Stimulated activated CD8-positive, alpha-beta memory T cell treated with anti-CD3 and anti-CD28 coated beads, Interleukin-15, amount 100 ng/mL, for 24 hours (primary cell): ENCODE measurements around the gene PALD1.

Experiments
- DNase-seq: peaks from one replicate; pipeline ENCODE4 v3.0.0-alpha.2; 2020; ENCODE audit warnings: low read depth

The PALD1 gene

GRCh38 chr10:70457759-70458305 lies 20.7 kb upstream of the PALD1 start:
- DNase-seq = no peak

GRCh38 chr10:70458329-70459060 lies 20.1 kb upstream of the PALD1 start:
- no peak for DNase-seq

DNA sequence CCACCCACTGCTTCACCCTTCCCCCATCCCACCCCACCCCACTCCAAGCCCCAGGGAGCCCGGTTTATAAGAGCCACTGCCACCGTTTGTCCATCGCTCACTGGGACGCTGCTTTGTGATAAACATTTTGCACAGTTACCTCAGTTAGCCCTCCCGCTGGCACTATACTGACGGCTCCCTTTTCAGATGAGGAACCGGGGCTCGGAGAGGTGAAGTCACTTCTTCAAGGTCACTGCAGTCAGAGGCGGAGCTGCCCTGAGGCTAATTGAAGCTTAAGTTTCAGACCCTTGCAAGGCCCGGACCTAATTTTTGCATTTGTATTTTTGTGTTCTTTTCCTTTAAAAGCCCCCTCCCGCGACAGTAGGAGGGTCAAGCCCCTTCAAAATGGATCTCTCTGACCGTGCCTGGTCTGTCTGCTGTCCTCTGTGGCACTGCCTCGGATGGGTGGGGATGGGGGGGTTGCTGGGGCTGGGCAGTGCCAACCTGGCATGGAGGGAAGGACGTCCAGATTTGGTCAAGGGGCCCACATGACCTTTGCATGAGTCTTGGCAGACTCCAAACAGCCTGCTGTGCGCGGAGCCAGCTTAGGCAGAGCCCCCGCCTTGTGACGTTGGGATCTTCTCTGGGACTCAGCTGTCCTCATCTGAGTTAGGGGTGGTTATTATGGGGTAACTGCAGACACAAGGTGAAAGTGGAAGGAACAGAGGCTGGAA lies 19.4 kb upstream of the PALD1 start:
- DNase-seq = no peak

DNA sequence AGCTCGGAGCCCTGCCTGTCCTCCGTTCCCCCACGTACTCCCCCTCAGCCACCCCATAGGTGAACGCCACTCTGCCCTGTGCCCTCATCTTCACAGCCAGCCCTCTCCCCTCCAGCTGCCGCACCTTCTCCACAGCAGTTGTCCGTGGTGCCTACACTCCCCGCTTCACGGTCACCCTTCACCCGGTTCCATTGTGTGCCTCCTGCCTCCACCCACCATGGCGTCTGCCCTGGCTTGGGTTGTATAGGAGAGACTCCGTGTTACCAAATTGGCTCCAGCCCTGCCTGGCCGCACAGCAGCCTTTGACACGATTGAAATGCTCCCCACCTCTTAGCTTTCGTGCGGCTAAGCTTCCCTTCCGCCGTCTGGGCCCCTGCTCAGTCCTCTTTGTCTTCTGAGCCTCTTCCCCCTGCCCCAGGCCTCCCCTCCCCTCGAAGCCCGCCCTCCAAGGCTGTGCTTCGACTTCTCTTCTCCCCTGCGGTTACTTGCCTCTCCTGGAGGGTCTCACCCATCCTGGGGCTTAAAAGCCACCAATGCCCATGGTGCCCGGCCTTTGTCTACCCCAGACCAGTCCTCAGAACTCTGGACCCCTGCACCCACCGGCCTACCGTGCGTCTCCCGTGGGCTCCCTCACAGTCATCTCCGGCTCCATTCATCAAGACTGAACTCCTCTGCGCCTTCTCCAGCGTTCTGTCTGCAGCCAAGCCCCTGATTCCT lies 18.6 kb upstream of the PALD1 start:
- no peak for DNase-seq

- no peak for DNase-seq
These were observed 16.9 kb upstream of the PALD1 start for GRCh38 chr10:70461397-70462348.

GRCh38 chr10:70462349-70462984 lies 16.1 kb upstream of the PALD1 start:
- DNase-seq = no peak

GRCh38 chr10:70465278-70465677 lies 13.3 kb upstream of the PALD1 start:
- DNase-seq = no peak

GRCh38 chr10:70465832-70466231 lies 12.7 kb upstream of the PALD1 start:
- no peak for DNase-seq

- DNase-seq = no peak
These were observed 11.6 kb upstream of the PALD1 start for GRCh38 chr10:70466951-70467350.

GRCh38 chr10:70472799-70473454 lies 5.6 kb upstream of the PALD1 start:
- DNase-seq = no peak

DNA sequence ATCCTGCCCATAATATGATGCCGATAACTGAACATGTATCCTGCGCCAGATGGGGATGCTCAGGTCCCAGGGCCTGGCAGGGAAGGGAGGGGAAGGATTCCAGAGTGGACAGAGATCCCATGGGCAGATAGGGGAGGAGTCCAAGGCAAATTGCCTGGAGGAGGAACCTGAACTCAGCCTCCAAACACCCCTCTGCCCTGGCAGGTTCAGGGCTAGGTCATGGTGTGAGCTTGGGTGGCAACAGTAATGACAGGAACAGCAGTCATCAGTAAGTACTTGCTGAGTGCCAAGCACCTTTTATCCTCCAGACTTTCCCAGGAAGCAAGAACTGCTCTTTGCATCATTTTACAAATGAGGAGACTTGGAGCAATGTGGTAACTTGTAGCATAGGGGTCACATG lies 3.8 kb upstream of the PALD1 start:
- no peak for DNase-seq

DNA sequence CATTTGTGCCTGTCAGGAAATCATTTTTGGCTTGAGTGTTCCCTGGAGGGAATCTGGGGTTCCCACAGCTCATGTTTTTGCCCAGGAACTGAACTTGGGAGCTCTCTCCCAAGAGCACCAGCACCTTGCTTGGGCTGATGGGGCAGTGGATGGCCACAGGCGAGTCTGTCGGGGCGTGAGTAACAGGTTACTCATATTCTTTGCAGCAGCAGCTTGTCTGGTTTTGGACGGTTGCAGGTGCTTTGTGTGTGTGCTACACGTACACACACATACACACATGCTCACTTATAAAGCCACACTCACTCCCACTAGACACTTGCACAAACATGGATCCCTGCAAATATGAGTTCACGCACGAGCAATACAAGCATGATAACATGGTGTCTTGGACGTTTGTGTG lies 2.9 kb upstream of the PALD1 start:
- DNase-seq = no peak

DNA sequence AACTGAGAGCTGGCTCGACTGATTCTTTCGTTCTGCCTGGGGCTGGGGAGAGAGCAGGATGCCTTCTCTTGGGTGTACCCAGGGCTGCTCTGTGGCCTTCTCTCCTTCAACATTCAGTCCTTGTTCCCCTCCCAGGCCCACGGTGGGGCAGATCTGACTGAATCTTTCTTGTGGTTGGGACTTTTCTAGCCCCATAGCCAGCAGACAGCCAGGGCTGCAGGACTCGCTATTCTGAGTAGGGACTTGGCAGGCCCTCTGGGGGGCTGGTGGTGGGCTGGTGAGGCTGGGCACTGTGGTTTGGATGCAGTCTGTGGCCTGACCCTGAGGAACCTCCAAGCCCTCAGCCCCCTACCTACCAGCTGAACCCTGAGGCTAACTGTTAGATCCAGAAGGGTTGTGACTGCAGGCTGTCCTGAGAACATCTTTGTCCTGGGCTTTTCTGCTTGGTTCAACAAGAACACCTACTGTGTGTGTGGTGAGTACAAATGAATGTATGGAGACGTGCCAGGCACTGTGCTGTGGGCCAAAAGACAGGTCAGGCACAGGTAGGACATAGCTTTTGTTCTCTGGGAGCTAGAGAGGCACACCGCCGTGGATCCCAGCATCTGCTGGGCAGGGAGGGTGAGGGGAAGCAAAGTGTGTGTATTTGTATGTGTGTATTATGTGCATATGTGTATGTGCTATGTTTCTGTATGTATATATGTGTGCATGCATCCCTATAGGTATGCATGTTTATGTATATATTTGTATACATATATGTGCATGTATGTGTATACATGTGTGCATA lies 2.1 kb upstream of the PALD1 start:
- DNase-seq = no peak

- peak; percentile 26 for DNase-seq
These were observed 855 bp upstream of the PALD1 start for GRCh38 chr10:70477661-70478162.

- no peak for DNase-seq
These were observed 606 bp downstream of the PALD1 start for GRCh38 chr10:70479165-70479581.

DNA sequence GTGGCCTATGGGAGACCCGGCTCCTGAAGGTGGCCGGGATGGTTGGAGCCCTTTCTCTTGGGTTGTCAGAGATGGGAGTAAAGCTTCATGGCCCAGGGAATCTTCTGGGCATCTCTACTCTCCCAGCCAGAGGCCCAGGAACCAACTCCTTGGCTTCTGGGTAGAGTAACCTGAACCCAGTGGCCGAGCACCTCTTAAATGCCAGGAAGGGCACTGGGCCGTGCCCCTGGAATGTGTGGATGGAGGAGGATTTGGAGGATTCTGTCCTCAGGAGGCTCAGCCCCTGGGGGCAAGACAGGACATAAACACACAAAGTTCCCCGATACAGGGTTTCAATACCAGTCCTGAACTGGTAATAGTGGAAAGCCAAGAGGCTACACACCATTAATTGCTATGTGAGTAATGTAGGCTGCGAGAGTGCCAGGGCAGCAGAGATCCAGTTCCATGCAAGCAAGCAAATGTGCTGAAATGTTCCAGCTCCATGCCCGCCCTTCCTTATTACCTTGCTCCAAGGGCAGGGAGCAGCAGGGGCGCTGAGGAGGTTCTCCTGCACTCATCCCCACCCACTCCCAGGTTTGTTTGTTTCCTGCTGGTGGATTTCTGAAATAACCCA lies 1.2 kb downstream of the PALD1 start:
- DNase-seq = no peak

- DNase-seq = no peak
These were observed 1.8 kb downstream of the PALD1 start for GRCh38 chr10:70480239-70480861.

DNA sequence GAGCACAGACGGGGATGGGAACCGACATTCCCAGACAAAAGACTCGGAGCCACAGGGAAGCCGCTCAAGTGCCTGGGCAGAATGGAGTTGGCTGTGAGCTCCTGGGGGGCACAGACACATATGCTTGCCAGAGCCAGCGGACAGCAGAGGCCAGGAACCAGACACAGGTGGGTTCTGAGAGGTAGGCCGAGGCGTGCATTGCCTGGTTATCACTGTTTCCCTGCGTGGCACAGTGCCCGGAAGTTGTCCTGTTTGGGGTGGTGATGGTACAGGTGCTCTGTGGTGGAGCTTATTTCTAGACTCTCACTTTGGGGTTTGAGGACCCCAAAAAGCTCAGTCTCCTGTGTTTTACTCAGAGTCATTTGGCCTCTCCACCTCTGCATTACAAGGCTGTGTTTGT lies 2.5 kb downstream of the PALD1 start:
- no peak for DNase-seq
